Testis (tissue), 3 donors: Measurements from ENCODE around the gene ASIC2. TPM values are rescaled to one million over a fixed set of nuclear protein-coding genes. Genes with fewer than 3 reads are reported as not detected.

ENCODE experiments used
- DNase-seq: peaks from one replicate; pipeline ENCODE4 v3.0.0-alpha.2; 2019
- H3K27ac ChIP-seq, 2 donors: fragments of 200-600 bp; sonication (generic); one replicate each; pipeline ENCODE4 v1.5.1; 2019
- H3K27me3 ChIP-seq: fragments of 200-600 bp; sonication (generic); one replicate; pipeline ENCODE4 v1.5.1; 2019
- H3K36me3 ChIP-seq: fragments of 200-600 bp; sonication (generic); one replicate; pipeline ENCODE4 v1.5.1; 2017; ENCODE audit warnings: low read depth; ENCODE audit errors: missing control alignments
- H3K4me1 ChIP-seq: fragments of 200-600 bp; sonication (generic); one replicate; pipeline ENCODE4 v1.5.1; 2019
- H3K4me3 ChIP-seq, 2 donors: fragments of 200-600 bp; sonication (generic); one replicate each; pipeline ENCODE4 v1.5.1; 2017 to 2019
- H3K9me3 ChIP-seq: fragments of 200-600 bp; sonication (generic); one replicate; pipeline ENCODE4 v1.5.1; 2017
- POLR2A ChIP-seq: fragments of 450-650 bp; IDR thresholded peaks from one replicate; pipeline ENCODE4 v1.6.1; 2017; ENCODE audit warnings: antibody characterized with exemption, mild to moderate bottlenecking, moderate library complexity
- WGBS, 2 donors: methylation state at CpG; one replicate each; pipeline ENCODE4 v1.1.5; 2018; 5-methylcytosine and 5-hydroxymethylcytosine counted together
- intact Hi-C: fragments of 100-400 bp; cut with DNase I; formaldehyde crosslinking; loops from one replicate; pipeline ENCODE4 v1.15.1; 2023; ENCODE audit warnings: low total_unique reads
- polyA plus RNA-seq: library from polyadenylated mRNA; stranded (reverse); fragments of 350-450 nt; fragmentation: Illumina TruSeq; extraction: RNeasy Lipid Tissue Mini Kit (QIAGEN cat#74804); gene quantifications from one replicate; pipeline ENCODE4 v1.2.3, GENCODE V29; 2014; ENCODE audit warnings: low read depth, low replicate concordance; ENCODE audit not compliant: insufficient read depth
- total RNA-seq, 2 donors: library from RNA; depleted of rRNA; stranded (reverse); fragments of >200 nt; gene quantifications; one replicate each; pipeline ENCODE4 v1.2.3, GENCODE V29; 2016
- TF ChIP-seq, protein P1 (sequence below), 3 experiments: fragments of 450-650 bp in 2 of 3; fragments of 200-600 bp in 1 of 3; sonication (generic) in 1 of 3; IDR thresholded peaks; one replicate each; pipeline ENCODE4 v1.5.1; 2016 to 2019; ENCODE audit warnings: antibody characterized with exemption in 3 of 3, mild to moderate bottlenecking in 2 of 3, moderate library complexity in 1 of 3

Gene ASIC2
- total and polyA plus RNA-seq, 3 donors from 2014 or later, result 0.73 to 1.0 (median 0.81) TPM

DNA sequence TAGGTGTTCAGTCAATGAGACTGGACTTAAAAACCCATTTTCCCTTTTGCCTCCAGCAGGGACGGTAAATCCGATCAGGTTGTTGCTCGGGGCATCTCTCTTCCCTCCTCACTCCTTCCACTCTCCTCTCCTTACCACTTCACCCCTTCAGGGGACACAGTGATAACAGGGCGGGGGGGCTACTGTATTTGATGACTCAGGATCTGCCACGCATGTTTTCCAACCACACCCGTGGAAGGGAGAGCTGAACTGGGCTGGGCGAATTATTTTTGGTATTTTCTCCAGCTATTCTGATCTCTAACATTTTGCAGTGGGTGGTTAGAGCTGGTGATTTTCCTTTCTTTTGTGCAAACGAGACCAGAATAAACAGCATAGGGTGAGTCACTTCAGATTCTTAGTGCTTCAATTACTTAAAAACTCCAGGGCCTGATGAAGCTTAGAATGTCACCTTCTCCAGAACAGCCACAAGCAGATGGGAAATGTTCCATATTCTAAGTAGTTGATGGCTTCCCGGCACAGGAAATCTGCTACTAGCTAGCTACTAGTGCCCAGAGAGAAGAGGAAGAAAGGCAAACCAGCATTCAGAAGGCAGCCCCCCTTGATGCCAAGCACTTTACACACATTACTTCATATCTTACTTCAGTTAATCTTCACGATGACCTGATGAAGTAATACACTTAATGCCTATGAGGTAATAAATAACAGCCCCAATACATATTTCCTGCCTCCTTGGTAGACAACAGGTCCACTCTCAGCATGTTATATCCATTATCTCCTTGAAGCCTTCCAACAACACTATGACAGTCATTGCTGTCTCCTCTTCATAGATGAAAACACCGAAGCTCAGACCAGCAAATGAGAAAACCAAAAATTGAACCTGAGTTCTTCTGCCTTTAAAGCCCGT lies 74.1 kb downstream of the ASIC2 start:
- no peak for DNase-seq
- Histone ChIP-seq H3K9me3 (no peaks in the 10 kb centered on the region), H3K4me1 (no peaks in the 10 kb centered on the region), H3K27ac (no peak overlapping the region), H3K36me3 (no peaks in the 10 kb centered on the region), H3K4me3 (no peak overlapping the region), H3K27me3 (no peaks in the 10 kb centered on the region)
- 65 to 80% methylated on average over 12 of the region's 12 CpGs for WGBS, 2 donors
- intact Hi-C loops, result no loop called here
- TF ChIP-seq POLR2A, result no peak
- TF ChIP-seq, protein P1, sequence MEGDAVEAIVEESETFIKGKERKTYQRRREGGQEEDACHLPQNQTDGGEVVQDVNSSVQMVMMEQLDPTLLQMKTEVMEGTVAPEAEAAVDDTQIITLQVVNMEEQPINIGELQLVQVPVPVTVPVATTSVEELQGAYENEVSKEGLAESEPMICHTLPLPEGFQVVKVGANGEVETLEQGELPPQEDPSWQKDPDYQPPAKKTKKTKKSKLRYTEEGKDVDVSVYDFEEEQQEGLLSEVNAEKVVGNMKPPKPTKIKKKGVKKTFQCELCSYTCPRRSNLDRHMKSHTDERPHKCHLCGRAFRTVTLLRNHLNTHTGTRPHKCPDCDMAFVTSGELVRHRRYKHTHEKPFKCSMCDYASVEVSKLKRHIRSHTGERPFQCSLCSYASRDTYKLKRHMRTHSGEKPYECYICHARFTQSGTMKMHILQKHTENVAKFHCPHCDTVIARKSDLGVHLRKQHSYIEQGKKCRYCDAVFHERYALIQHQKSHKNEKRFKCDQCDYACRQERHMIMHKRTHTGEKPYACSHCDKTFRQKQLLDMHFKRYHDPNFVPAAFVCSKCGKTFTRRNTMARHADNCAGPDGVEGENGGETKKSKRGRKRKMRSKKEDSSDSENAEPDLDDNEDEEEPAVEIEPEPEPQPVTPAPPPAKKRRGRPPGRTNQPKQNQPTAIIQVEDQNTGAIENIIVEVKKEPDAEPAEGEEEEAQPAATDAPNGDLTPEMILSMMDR (IDR thresholded peaks at IDR 0.05), result no peak

- H3K27ac ChIP-seq, result no peak overlapping the region
- TF ChIP-seq POLR2A, result no peak
- TF ChIP-seq, protein P1 (IDR thresholded peaks at IDR 0.05), result no peak
- H3K4me3 ChIP-seq, result no peak overlapping the region
- H3K9me3 ChIP-seq, result no peaks in the 10 kb centered on the region
- H3K36me3 ChIP-seq, result no peaks in the 10 kb centered on the region
- WGBS, 2 donors, result 72 to 75% methylated on average over 7 to 9 of the region's 9 CpGs
- H3K4me1 ChIP-seq, result no peaks in the 10 kb centered on the region
- H3K27me3 ChIP-seq, result no peaks in the 10 kb centered on the region
- DNase-seq, result no peak
- intact Hi-C loops, result no loop called here
These were observed 75.2 kb downstream of the ASIC2 start for GRCh38 chr17:33217891-33218290.

DNA sequence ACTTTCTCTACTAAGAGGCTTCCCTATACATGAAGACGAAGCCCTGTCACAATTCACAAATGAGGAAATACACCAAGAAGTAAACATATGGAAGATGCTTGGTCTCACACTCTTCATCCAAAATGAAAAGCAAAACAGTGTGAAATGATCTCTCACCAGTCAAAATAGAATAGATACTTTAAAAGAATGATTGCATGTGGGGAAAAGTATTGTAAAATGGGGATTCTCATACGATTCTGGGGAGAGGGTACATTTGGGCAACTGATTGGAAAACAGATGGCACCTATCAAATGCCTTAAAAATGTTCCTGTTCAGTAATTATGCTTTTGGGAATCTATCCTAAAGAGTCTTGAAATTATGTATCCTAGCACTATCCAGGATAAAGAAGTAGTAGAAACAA lies 78.1 kb downstream of the ASIC2 start:
- 84 to 93% methylated on average over 2 of the region's 2 CpGs for WGBS, 2 donors
- no peaks in the 10 kb centered on the region for H3K4me1 ChIP-seq
- H3K27me3 ChIP-seq, result no peaks in the 10 kb centered on the region
- H3K9me3 ChIP-seq, result no peaks in the 10 kb centered on the region
- intact Hi-C loops, result no loop called here
- no peak for DNase-seq
- H3K27ac ChIP-seq, result no peak overlapping the region
- H3K36me3 ChIP-seq, result no peaks in the 10 kb centered on the region
- TF ChIP-seq POLR2A, result no peak
- TF ChIP-seq, protein P1 (IDR thresholded peaks at IDR 0.05), result no peak
- no peak overlapping the region for H3K4me3 ChIP-seq

DNA sequence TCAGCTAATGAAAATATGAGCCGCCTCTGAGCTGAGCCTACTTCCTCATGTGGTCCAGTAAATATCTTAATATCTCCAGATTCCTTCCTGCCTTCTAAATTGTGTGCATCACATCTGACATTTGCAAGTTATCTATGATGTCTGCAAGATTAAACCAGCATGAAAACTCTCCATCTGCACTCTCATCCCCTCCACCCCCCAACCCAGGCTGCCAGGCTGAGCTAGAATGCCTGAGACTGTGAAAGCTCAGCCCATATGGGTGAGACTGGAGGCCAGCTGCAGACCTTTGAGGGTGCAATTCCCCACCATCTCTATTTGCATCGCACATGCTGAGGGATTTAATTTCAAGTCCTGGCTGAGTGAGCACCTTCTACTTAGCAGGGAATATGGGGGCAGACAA lies 82.8 kb downstream of the ASIC2 start:
- intact Hi-C loops, result no loop called here
- no peak overlapping the region for H3K4me3 ChIP-seq
- 87% methylated on average over 2 of the region's 2 CpGs for WGBS, 2 donors
- TF ChIP-seq, protein P1 (IDR thresholded peaks at IDR 0.05), result no peak
- no peak for TF ChIP-seq POLR2A
- H3K36me3 ChIP-seq, result no peaks in the 10 kb centered on the region
- DNase-seq, result no peak
- no peaks in the 10 kb centered on the region for H3K9me3 ChIP-seq
- no peaks in the 10 kb centered on the region for H3K27me3 ChIP-seq
- no peak overlapping the region for H3K27ac ChIP-seq
- H3K4me1 ChIP-seq, result no peaks in the 10 kb centered on the region

- TF ChIP-seq, protein P1 (IDR thresholded peaks at IDR 0.05), result no peak
- TF ChIP-seq POLR2A, result no peak
These were observed 83.4 kb downstream of the ASIC2 start for GRCh38 chr17:33209671-33210070.

More at GRCh38 chr17:33209671-33210070, 83.4 kb downstream of the ASIC2 start:
- Histone ChIP-seq H3K27me3 (no peaks in the 10 kb centered on the region), H3K4me1 (no peaks in the 10 kb centered on the region), H3K27ac (no peak overlapping the region), H3K9me3 (no peaks in the 10 kb centered on the region), H3K36me3 (no peaks in the 10 kb centered on the region), H3K4me3 (no peak overlapping the region)
- intact Hi-C loops, result no loop called here
- DNase-seq, result no peak
- WGBS, 2 donors, result 75 to 78% methylated on average over 2 of the region's 2 CpGs
